B cell (primary cell): Measurements from ENCODE around the gene CARMIL1. TPM values are rescaled to one million over a fixed set of nuclear protein-coding genes. Genes with fewer than 3 reads are reported as not detected.

Source experiments
- ATAC-seq: fragments of 200-7000 bp; cut with Tn5 transposase; one replicate; pipeline ENCODE4 v1.10.0; 2021; ENCODE audit warnings: low read depth, mild to moderate bottlenecking, moderate number of reproducible peaks, moderate library complexity
- CTCF ChIA-PET: fragments of 350-600 bp; sonication (Branson Sonifier 250); formaldehyde crosslinking; loops from one replicate; lab custom pipeline; 2021; ENCODE audit warnings: antibody characterized with exemption, inconsistent platforms; lab: Charles Lee
- POLR2A ChIA-PET: fragments of 350-600 bp; sonication (Branson Sonifier 250); formaldehyde crosslinking; loops from one replicate; lab custom pipeline; 2021; ENCODE audit warnings: antibody characterized with exemption; lab: Charles Lee
- DNase-seq: peaks from one replicate; pipeline ENCODE4 v3.0.0; 2013
- H2AFZ ChIP-seq: 2 replicates; pipeline ENCODE4 v1.6.1; 2012; ENCODE audit warnings: mild to moderate bottlenecking, low read depth, low read length; ENCODE audit not compliant: insufficient read depth, poor library complexity, severe bottlenecking
- H3K27ac ChIP-seq, 2 donors: 1 replicate in 1 of 2; 2 replicates in 1 of 2; pipeline ENCODE4 v1.5.1; 2012 to 2013; ENCODE audit warnings: low read length in 2 of 2, mild to moderate bottlenecking in 2 of 2, moderate library complexity in 1 of 2
- H3K27me3 ChIP-seq, 4 experiments: fragments of 200-600 bp in 1 of 4; sonication (generic) in 1 of 4; replicated peaks in 1 of 4; 1 replicate in 2 of 4; 2 replicates in 2 of 4; pipeline versions ENCODE4 v1.6.1 to v1.7.0; 2013 to 2016; ENCODE audit warnings: low read length in 3 of 4, mild to moderate bottlenecking in 2 of 4, mixed read lengths in 1 of 4, moderate library complexity in 1 of 4; ENCODE audit not compliant: insufficient read depth in 4 of 4, control insufficient read depth in 3 of 4; ENCODE audit errors: control extremely low read depth in 1 of 4
- H3K36me3 ChIP-seq, 2 experiments: replicated peaks in 1 of 2; 1 replicate in 1 of 2; 2 replicates in 1 of 2; pipeline versions ENCODE4 v1.6.1 to v1.7.1; 2013; ENCODE audit warnings: low read length in 1 of 2; ENCODE audit not compliant: insufficient read depth in 2 of 2, control insufficient read depth in 1 of 2; ENCODE audit errors: control extremely low read depth in 1 of 2, extremely low read depth in 1 of 2
- H3K4me1 ChIP-seq, 2 donors: fragments of 200-600 bp in 1 of 2; sonication (generic) in 1 of 2; 1 replicate in 1 of 2; 2 replicates in 1 of 2; pipeline versions ENCODE4 v1.5.1 to v1.6.1; 2013 to 2017; ENCODE audit warnings: low read length in 2 of 2; ENCODE audit not compliant: control insufficient read depth in 2 of 2, insufficient read depth in 2 of 2
- H3K4me2 ChIP-seq: replicated peaks from 2 replicates; pipeline ENCODE3; 2012; ENCODE audit warnings: mild to moderate bottlenecking, low read depth, low read length; ENCODE audit not compliant: poor library complexity, severe bottlenecking
- H3K4me3 ChIP-seq, 5 experiments: fragments of 200-600 bp in 1 of 5; sonication (generic) in 1 of 5; 1 replicate in 3 of 5; 2 replicates in 2 of 5; pipeline versions ENCODE4 v1.5.1 to v1.7.0; 2011 to 2016; ENCODE audit warnings: low read length in 4 of 5, mild to moderate bottlenecking in 4 of 5, low read depth in 2 of 5, control low read depth in 1 of 5, moderate library complexity in 1 of 5; ENCODE audit not compliant: insufficient read depth in 1 of 5; ENCODE audit errors: control extremely low read depth in 1 of 5, extremely low read depth in 1 of 5
- H3K79me2 ChIP-seq: fragments of 200-600 bp; sonication (generic); one replicate; pipeline ENCODE4 v1.6.0; 2016; ENCODE audit warnings: low read length; ENCODE audit not compliant: control insufficient read depth, insufficient read depth
- H3K9ac ChIP-seq: fragments of 200-600 bp; sonication (generic); 2 replicates; pipeline ENCODE4 v1.6.1; 2017; ENCODE audit warnings: mild to moderate bottlenecking, low read length, moderate library complexity
- H3K9me3 ChIP-seq, 3 donors: one replicate each; pipeline versions ENCODE4 v1.6.1 to v1.7.1; 2013; ENCODE audit warnings: low read length in 2 of 3; ENCODE audit not compliant: control insufficient read depth in 2 of 3, insufficient read depth in 1 of 3; ENCODE audit errors: control extremely low read depth in 1 of 3
- H4K20me1 ChIP-seq: 2 replicates; pipeline ENCODE4 v1.6.0; 2012; ENCODE audit warnings: mild to moderate bottlenecking, low read length; ENCODE audit not compliant: insufficient read depth, control insufficient read depth, poor library complexity, severe bottlenecking
- H3K27ac Mint-ChIP-seq: one replicate; pipeline ENCODE4 v1.8.0; 2021; ENCODE audit warnings: mixed read lengths
- H3K27me3 Mint-ChIP-seq: one replicate; pipeline ENCODE4 v1.8.0; 2021; ENCODE audit warnings: mixed read lengths
- H3K4me1 Mint-ChIP-seq: one replicate; pipeline ENCODE4 v1.8.0; 2021; ENCODE audit warnings: mixed read lengths
- H3K4me3 Mint-ChIP-seq: one replicate; pipeline ENCODE4 v1.8.0; 2021; ENCODE audit warnings: mixed read lengths
- H3K9me3 Mint-ChIP-seq: one replicate; pipeline ENCODE4 v1.8.0; 2022; ENCODE audit warnings: mixed read lengths; ENCODE audit not compliant: insufficient read depth
- CTCF ChIP-seq: fragments of 200-600 bp; IDR thresholded peaks from one replicate; pipeline ENCODE4 v1.8.0; 2022; ENCODE audit warnings: antibody characterized with exemption, mild to moderate bottlenecking
- EZH2 ChIP-seq: IDR thresholded peaks from 2 replicates; pipeline ENCODE4 v1.6.1; 2012; ENCODE audit warnings: borderline replicate concordance, low read depth, mild to moderate bottlenecking, moderate library complexity, low read length; ENCODE audit not compliant: insufficient read depth, poor library complexity, severe bottlenecking
- WGBS: methylation state at CpG from one replicate; pipeline ENCODE4 v1.1.5; 2013; ENCODE audit warnings: missing lambda C conversion rate; ENCODE audit not compliant: insufficient coverage; 5-methylcytosine and 5-hydroxymethylcytosine counted together
- intact Hi-C: fragments of 100-400 bp; cut with micrococcal nuclease; formaldehyde crosslinking; loops from one replicate; pipeline ENCODE4 v1.10.0; 2022
- polyA plus RNA-seq: library from polyadenylated mRNA; depleted of rRNA; stranded (reverse); fragments of >200 nt; gene quantifications from 2 replicates; pipeline ENCODE4 v1.2.3, GENCODE V29; 2012
- total RNA-seq, 2 donors: library from RNA; stranded (reverse); fragments of 120-200 nt in 1 of 2; gene quantifications; 1 replicate in 1 of 2; 2 replicates in 1 of 2; pipeline versions ENCODE4 v1.2.3 to v1.2.4, GENCODE V29; 2013 to 2022

CARMIL1 gene
- total and polyA plus RNA-seq, 2 donors (not counting 1 experiment from before 2014, with no cell fraction given), result 7.5 to 11.0 TPM

- H3K27ac Mint-ChIP-seq, result no peak overlapping the region
- CTCF ChIA-PET, result no interaction called here
- Histone ChIP-seq H3K9me3 (no peaks in the 10 kb centered on the region), H3K27me3 (no peaks in the 10 kb centered on the region), H3K4me1 (no peaks in the 10 kb centered on the region), H3K79me2 (no peaks in the 10 kb centered on the region), H2AFZ (no peak overlapping the region), H3K36me3 (no peaks in the 10 kb centered on the region), H3K9ac (no peak overlapping the region), H3K4me2 (no peak overlapping the region), H4K20me1 (no peaks in the 10 kb centered on the region), H3K4me3 (no peak overlapping the region), H3K27ac (no peak overlapping the region)
- no peak overlapping the region for H3K4me3 Mint-ChIP-seq
- POLR2A ChIA-PET, result interaction anchor here (0.6 kb wide), 1 partner anchor 23 kb away, joined by 4 read pairs; no protein-coding TSS in a partner anchor
- peaks cover 3% of the 10 kb centered on the region for H3K27me3 Mint-ChIP-seq
- no peaks in the 10 kb centered on the region for H3K9me3 Mint-ChIP-seq
- no peaks in the 10 kb centered on the region for H3K4me1 Mint-ChIP-seq
- ATAC-seq (no peak), DNase-seq (no peak)
- intact Hi-C loops, result no loop called here
- TF ChIP-seq EZH2 (no peak), CTCF (no peak)
Measured at GRCh38 chr6:25239059-25239458, 40.1 kb upstream of the CARMIL1 start.

- H3K27ac Mint-ChIP-seq, result no peak overlapping the region
- no peaks in the 10 kb centered on the region for H3K36me3 ChIP-seq
- no peak overlapping the region for H3K4me3 Mint-ChIP-seq
- H3K27me3 ChIP-seq, result no peaks in the 10 kb centered on the region
- no peaks in the 10 kb centered on the region for H4K20me1 ChIP-seq
- no peak overlapping the region for H3K4me3 ChIP-seq
- no peaks in the 10 kb centered on the region for H3K9me3 Mint-ChIP-seq
- no peak overlapping the region for H2AFZ ChIP-seq
- no peaks in the 10 kb centered on the region for H3K4me1 ChIP-seq
- DNase-seq, result no peak
- CTCF ChIA-PET, result no interaction called here
- H3K9ac ChIP-seq, result no peak overlapping the region
- POLR2A ChIA-PET, result interaction anchor here (0.6 kb wide), 1 partner anchor 23 kb away, joined by 4 read pairs; no protein-coding TSS in a partner anchor
- no peak overlapping the region for H3K27ac ChIP-seq
- H3K27me3 Mint-ChIP-seq, result peaks cover 5% of the 10 kb centered on the region
- no peaks in the 10 kb centered on the region for H3K4me1 Mint-ChIP-seq
- intact Hi-C loops, result no loop called here
- H3K4me2 ChIP-seq, result no peak overlapping the region
- ATAC-seq, result no peak
- H3K9me3 ChIP-seq, result no peaks in the 10 kb centered on the region
- H3K79me2 ChIP-seq, result no peaks in the 10 kb centered on the region
- TF ChIP-seq CTCF (no peak), EZH2 (no peak)
- no CpG with 5 or more reads among the region's 1 CpG for WGBS
Measured at GRCh38 chr6:25239498-25239897, 39.7 kb upstream of the CARMIL1 start.
